GM18909 (cell line): ENCODE results near the gene CAMK2A.

Experiments
- ATAC-seq: cut with Tn5 transposase; IDR thresholded peaks from one replicate; pipeline ENCODE4 v1.9.1; 2021; ENCODE audit warnings: mild to moderate bottlenecking; ENCODE audit not compliant: unreplicated experiment, poor library complexity

Gene CAMK2A

DNA sequence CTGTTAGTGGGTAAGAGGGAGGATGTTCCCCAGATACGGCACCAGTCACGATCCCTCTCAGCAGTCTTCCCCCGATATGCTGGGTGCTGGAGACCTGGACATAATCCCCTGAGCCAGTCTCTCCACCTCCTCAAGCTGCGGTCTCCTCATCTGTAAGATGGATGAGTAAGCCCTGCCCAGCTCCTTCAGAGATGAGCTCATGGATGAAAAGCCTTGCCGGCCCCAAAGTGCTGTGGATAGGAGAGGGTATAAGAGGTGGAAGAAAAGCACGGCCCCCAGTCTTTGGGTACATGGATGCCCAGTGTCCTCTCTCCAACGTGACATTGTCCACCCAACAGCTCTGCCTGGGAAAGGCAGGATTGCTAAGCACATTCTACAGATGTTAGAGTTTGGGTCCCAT, 4.5 kb downstream of the CAMK2A start:
- ATAC-seq, result no peak

DNA sequence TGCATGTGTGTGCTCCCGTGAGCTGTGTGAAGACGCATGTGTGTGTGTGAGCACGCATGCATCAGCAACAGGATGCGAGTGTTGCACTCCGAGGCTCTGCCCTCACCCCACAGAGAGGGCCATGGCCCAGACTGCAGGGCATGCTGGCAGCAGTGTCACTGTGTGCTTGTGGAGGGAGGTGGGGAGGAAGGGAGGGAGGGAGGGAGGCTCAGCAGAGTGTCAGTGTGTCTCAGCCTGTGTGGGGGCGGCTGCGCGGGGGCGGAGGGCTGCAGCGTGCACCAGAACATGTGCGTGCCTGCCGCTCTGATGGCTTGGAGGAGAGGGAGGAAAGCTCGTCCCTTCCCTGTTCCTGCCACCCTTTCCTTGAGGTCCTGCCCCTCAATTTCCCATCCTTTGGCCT, 5.3 kb downstream of the CAMK2A start:
- no peak for ATAC-seq

DNA sequence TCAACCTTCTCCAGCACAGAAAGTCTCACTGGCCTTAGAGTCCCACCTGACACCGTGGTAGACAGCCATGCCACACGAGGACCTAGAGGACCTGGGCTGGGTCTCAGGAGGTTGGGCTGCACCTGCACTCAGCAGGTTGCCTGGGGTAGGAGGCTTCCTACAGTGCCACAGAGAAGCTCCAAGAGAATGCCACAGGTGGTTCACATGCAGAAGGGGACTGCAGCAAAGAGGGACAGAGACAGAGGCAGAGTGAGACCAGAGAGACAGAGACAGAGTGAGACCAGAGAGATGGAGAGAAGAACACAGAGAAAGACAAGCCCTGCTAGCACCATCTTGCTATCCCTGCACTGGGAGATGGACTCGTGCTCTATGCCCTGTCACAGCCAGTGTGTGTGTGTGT, 5.7 kb downstream of the CAMK2A start:
- no peak for ATAC-seq

DNA sequence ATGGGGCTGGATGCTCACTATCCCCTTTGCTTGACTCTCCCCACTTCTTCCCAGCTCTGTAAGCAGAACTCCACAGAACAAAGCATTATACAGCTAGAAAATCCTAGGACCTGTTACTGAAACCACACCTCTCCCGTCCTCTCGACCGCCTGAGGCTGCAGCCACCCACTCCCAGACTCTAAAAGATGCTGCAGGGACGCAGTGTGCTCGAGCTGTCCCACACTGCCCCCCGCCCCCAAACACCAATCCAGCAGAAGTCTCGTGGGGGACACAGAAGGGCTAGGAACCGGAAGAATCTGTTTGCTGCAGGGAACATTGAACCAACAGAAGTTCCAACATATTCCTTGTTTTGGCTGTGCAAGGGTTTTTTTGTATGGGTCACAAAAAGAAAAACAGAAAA, 7.6 kb downstream of the CAMK2A start:
- ATAC-seq, result no peak

DNA sequence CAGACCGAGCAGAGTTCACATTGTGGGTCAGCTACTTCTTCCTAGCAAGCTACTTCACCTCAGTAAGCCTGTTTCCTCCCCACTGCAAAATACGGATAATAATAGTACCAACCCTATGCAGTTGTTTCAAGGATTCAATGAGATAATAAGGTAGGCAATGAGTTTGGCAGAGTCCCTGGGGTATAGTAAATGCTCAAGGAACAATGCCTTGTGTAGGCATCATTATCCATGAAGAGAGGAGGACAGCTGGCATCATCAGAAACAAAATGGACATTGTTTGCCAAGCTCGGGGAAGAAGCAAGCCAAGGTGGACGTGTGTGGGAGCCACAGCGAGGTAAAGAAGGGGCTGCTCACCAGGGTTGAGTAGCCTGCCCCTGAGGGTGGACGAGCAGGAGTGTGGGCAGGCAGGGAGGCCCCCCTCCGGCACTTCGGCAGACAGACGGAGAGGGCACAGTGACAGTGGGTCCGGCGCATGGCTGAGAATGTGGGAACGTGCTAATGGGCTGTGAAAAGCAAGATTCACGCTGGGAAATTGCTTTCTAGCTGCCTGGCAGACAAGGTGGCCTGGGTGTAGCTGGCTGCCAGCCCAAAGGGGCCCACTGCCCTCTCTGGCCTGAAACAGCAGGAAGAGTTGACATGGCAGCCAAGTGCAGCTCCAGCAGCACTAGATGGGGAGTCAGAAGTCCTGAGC, 10.1 kb downstream of the CAMK2A start:
- no peak for ATAC-seq

DNA sequence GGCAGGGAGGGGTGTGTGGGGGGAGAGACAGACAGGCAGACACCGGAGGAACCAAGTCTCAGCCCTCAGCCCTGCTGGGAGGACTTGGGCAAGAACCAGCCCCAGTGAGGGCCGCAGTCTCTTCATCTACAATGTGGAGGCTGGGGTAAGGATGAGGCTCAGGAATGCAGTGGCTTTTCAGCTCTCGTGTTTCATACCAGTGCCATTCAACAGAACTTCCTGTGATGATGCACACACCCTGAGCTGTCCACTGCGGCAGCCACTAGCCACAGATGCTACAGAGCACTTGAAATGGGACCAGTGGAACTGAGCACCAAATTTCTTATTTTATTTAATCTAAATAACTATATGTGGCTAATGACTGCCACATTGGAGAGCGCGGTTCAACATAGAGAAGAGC, 10.7 kb downstream of the CAMK2A start:
- ATAC-seq, result no peak

DNA sequence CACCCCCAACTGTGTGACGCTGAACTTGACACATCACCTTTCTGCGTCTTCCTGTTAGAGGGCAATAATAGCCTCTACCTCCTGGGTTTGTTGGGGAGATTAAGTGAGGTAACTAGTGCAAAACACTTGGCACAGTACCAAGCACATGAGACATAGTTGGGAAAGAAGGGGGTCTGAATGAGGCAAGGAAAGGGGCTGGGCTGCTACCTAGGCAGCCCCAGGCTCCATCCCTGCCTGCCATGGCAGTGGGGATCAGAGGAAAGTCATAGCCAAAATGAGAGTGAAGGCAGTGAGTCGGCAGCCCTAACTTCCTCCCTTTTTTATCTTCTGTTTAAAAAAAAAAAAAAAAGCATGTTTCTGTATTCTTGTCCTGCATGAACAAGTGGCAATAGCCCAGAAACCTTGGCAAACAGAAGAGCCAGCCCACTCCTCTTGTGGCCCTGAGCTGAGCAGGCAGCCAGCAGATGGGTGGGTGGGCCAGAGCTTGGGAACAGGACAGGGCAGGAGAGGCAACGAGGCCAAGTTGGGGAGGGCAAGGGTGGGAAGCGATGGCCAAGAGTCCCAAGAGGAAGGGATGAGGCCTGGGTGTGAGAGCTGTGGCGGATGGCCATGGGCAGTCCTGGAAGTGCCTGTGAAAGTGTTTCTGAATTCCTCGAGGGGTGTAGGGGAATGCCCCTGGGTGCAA, 11.4 kb downstream of the CAMK2A start:
- ATAC-seq, result no peak

DNA sequence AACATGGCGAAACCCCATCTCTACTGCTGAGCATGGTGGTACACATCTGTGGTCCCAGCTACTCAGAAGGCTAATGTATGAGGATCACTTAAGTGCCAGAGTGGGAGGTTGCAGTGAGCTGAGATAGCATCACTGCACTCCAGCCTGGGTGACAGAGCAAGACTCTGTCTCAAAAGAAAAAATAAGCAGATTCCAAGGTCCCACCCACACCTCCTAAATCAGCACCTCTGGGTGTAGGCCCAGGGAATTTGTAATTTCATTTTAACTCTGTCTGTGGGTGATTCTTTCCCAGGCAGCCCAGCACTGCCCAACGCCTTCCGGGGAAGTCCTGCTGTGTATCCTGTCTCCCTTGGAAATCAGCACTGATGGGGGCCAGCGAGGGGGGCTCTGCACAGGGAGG, 12.5 kb downstream of the CAMK2A start:
- no peak for ATAC-seq

DNA sequence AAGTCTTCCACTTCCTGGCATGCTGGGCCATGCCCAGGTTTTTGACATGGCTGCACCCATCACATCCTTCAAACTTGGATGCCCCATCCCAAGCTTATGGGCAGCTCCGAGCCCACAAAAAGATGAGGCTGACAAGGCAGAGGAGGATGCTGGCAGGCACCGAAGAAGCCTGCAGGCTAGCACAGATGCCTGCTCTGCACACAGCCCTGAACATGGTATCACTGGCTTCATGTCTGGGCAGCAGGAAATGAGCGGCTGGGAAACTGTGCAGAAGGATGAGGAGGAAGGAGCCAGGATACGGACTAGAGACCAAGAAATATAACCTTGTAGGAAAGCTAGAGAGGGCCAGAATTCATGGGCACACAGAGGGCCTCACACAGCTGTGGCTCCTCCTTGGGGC, 14.8 kb downstream of the CAMK2A start:
- ATAC-seq, result no peak

DNA sequence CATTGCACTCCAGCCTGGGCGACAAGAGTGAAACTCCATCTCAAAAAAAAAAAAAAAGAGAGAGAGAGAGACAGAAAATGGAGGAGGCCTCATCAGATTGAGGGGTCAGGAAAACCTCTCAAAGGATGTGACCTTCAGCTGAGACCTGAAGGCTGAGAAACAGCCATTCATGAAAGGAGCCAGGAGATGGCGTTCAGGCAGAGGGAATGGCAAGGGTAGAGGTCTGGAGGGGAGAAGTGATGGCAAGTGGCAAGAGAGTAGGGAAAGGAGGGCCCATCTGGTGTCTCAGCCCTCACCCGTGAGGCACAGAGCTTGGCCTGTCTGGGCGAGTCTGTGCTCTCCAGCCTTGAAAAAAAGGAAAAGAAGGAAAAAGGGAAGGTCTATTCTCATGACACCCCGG, 17.0 kb downstream of the CAMK2A start:
- ATAC-seq, result no peak

DNA sequence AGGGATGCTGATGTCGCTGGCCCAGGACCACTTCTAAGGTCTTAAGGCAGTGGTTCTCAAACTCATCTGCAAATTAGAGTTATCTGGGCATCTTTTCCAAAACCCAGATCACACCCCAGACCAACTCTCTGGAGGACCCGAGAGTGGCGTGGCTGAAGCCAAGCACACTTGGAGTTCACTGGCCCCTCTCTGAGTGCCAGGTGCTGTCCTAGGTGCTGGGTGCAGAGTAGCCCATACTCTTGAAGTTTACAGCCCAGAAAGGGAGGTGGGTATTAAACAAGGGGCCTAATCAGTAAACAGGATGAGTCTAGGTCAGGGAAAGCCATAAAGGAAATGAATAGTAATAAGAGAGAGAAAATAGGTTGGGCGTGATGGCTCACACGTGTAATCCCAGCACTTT, 17.6 kb downstream of the CAMK2A start:
- no peak for ATAC-seq

DNA sequence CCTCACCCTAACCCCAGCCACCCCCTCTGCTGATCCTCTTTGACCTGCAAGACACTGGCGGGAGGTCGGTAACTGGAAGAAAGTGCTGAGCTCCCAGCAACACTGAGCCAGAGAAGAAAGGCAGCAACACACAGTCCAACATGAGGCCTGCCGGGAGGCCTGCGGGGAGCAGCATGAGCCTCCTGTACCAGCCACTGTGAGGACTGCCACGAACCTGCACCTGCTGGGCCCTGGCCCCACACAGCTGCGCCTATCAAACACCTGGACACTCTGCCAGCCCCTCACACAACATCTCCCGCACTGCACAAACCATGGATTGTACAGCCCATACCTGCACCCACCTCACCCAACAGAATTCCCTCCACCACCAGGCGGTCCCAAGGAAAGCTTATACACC, 18.3 kb downstream of the CAMK2A start:
- ATAC-seq, result no peak

DNA sequence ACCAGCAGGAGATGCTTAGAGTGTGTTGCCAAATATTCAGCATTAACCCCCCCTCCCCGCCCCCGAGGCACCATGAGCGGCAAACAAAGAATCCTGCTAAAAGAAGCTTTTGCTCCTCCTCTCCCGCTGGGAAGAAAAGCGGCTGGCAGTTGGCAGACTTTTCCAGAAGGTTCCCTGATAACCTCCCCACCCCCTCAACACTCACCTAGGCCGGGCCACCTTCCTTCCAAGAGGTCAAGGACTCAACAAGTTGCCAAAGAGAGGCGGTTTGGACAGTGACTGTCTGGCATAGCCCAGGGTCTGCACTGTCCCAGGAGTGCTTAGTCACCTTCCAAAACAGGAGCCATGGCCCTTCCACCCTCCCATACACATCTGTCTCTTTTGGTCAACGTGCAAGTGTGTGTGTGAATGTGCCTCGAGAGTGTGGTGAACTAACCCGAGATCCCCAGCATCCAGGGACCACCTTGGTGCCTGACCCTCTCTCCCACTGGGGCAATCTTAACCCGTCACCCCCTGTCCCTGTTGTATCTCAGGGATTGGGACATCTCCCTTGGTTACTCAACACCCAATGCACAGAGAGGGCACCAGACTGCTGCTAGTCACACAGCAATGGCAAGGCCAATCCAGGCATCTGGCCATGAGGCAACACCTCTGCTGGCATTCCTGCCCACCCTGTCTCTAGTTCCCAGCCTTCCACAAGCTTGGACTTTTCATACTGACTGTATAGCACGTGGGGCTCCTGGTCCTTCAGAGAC, 18.9 kb downstream of the CAMK2A start:
- no peak for ATAC-seq

DNA sequence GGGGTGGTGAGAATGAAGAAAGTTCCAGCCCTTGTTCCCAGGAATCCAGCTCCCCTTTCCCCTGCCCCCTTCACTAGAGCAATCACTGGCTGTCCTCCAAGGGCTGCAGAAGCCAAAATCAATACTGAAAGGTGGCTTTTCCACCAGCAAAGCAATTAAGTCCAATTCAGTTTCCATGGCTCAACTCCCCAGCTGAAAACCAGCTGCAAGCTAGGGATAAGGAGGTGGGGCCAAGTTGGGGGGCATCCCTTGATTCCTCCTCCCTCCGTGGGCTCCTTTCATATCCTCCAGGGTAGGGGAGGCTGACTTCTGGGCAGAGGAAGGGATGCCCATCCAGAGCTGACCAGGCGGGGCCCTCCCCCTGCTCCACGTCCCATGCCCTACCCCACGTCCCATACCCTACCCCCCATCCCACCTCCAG, 22.7 kb downstream of the CAMK2A start:
- ATAC-seq, result no peak

DNA sequence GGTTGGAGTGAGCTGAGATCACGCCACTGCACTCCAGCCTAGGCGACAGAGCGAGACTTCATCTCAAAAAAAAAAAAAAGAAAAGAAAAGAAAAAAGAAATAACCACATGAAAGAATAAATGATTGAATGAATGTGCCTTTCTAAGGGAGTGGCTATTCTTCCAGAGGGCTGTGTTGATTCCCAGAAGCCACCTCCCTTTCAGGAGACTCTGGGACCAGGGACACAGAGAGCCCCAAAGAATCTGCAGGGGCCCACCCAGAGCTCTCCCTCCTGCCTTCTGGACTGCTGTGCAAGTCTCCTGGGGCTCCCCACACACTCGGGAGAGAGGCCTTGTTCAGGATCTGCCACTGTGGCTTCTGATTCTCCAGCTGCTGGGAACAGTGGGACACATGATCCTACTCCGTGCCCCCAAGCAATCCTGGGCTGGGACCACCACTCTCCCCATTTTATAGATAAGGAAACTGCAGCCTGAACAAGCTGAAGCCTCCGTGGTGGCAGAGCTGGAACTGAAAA, 23.6 kb downstream of the CAMK2A start:
- no peak for ATAC-seq

DNA sequence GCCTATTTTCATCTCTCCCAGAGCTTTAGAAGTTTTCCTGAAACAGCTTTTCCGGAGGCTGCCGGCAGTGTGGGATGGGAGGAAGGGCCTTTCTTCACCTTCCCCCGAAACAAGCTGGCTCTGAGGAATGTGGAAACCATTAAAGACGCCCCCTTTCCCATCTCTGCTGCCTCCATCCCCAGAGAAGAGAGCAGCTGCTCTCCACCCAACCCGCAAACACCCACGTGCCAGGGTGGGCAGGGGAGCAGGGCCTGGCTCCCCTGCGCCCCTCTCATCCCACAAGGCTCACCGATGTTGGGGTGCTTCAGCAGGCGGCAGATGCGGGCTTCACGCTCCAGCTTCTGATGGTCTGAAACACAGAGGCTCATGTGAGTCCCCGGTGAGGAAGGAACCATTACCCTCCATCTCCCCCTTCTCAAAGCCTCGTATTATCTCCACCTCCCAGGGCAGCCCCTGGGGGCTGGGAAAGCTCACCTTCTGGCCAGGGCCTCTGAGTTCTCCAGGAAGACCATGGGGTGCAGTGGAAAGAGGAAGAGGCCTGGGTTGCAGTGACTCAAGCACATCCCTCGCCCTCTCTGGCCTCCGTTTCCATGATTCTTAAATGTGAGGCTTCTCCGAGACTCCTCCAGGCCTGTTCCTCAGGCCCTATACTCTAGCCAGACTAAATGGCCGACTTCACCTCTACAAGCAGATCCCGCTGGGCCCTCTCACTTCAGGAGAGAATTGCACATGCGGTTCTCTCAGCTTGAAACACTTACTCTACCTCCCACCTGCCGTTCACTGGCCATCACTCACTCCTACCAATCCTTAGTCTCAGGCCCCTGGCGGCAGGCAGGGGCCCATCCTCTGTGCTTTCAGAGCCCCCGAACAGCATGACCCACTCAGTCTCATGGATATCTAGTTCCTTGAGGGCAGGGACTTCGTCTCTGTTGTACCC, 24.6 kb downstream of the CAMK2A start:
- ATAC-seq, result no peak

DNA sequence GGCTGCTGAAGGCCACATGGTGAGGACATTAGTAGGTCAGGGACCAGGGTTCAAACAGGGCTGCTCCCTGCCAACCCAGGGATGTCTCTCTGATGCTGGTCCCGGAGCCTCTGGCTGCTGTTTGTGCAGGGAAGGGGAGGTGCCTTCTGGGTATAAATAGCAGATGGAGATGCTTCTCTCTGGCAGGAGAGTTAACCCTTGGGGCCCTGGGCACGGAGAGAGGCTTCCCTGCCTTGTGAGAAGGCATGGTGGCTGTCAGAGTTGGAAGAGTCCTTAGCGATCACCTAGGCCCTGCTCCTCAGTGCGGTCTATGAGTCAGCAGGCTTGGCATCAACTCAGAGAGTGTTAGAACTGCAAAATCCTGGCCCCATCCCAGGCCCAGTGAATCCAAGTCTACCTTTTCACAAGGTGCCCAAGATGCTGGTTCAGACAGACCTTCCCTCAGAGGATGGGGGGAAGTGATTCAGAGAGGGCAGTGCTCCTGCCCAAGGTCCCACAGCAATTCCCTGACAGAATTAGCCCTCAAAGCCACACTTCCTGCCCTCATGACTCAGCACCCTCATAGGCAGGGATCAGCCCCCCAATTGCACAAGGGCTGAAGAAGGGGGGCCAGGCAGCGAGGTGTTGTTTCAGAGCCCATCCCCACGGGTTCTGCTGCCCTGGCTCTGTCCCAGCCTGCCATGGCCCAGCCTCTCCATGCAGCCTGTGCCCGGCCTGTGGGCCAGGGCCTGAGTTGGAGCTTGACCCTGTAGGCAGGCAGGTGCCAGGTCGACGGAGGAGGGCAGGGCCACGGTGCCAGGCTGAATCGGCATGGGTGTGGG, 25.6 kb downstream of the CAMK2A start:
- no peak for ATAC-seq

DNA sequence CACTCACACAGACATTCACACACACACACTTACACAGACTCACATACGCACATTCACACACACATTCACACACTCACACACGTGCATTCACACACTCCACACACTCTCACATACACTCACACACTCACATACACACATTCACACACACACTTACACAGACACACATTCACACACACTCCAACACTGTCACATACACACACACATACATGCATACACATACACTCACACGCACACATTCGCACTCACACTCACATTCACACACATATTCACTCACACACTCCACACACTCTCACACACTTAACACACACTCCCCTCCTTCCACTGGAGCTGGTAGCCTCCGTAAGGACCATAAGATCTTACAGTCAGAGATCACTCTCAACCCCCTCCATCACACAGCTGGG, 26.2 kb downstream of the CAMK2A start:
- ATAC-seq, result no peak

DNA sequence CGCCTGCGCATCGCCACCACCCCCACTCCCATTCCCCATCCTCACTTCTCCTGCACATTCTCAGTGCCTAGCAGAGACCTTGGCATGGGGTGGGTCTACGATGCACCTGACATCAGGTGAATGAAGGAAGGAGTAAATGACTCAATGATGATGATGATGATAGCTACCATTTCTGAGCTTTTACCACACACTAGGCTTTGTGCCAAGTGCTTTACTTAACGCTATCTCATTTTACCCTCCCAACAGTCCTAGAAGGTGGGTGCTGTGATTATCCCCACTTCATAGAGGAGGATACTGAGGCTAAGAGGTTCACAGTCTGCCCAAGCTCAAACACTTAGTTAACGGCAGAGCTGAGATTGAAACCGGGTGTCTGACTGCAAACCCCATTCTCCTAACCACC, 27.1 kb downstream of the CAMK2A start:
- no peak for ATAC-seq
